Measurements from ENCODE around the gene PRPF6.

Gene PRPF6

DNA sequence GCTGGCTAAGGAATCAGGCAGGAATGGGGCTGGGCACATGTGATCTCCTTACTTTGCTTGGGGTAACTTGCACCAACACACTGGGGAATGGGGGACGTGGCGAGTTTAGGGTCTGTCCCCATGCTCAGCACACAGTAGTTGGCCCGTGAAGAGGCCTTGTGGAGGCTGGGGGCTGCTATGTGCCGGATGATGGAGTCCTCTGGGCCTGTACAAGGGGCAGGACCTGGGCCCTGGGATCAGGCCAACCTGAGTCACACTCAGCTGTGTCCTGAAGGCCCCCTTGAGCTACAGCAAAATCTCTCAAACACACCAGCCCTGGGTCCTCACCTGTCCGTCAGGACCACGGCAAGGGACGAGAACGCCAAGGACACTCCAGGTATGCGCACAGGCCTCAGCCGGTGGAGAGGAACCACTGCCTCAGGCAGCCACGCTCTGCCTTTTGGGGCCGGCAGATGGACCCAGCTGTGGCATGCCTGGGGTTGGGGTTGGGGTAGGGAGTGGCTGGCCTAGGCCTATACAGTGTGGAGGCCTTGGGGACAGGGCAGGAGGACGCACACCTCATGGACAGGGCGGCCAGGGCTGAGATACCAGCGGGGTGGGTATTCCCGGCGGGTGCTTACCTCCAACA, 35.8 kb upstream of the PRPF6 start:
- no peak for DNase-seq (ENCODE audit: low read depth in 2 of 2)

DNA sequence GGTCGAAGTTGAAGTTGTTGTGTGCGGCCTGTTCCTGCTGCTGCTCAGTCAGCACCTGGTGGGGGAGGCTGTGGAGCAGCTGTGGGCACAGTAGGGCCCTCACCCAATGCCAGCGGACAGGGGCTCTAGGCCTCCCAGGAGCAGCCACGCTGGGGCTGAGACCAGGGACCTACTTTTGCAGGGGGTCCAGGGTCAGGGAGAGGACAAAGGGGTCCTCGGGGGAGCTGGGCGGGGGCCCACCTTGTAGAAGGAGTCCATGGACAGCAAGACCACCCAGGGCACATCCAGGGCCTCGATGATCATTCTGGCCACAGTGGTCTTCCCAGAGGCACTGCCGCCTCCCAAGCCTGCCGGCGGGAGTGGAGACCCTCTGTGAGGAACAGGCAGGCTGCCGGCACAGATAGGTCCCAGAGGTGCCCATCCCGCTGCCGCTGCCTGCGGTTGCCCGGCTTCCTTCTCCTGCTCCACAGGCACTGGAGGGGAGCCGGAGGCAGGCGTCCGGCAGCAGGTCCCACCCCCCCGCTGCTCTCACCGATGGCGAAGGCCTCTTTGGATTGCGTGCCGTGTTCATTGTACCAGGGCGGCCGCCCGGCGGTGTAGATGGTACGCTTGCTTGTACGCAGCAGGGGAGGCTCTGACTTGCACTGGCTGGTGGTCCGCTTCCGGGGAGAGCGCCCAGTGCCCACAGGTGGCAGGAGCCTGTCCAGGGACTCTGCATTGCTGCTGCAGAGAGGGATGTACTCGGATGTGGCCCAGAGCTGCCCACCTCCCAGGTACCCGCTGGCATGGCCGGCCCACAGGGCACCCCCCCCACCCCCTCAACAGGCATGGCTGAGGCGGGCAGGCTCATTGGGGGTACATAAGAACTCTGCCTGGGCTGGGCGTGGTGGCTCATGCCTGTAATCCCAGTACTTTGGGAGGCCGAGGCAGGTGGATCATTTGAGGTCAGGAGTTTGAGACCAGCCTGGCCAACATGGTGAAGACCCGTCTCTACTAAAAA, 34.7 kb upstream of the PRPF6 start:
- no peak for DNase-seq (ENCODE audit: low read depth in 2 of 2)

DNA sequence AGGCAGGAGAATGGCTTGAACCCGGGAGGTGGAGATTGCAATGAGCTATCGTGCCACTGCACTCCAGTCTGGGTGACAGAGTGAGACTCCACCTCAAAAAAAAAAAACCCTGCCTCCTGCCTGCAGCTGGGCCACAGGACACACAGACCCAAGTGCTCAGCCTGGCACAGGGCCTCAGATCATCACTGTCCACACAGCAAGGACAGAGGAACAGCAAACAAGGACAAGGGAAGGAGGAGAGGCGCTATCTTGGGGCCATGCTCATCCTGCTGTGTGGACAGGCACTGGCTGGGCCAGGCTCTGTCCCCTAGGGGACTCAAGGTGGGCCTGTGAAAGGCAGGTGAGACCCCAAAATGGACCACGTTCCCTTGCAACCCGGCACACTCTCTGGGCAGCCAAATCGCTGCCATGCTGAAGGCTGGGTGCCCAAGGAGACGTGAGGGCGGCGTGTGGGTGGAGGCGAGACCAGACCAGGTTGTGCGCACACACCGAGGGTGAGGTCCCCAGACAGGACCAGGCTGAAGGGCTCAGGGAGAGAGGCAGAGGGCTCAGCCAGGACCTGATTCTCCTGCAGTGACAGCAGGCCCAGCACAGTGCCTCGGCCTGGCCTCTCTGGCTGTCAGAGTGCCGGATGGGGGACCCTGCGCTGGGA, 33.8 kb upstream of the PRPF6 start:
- DNase-seq (ENCODE audit: low read depth in 2 of 2) = no peak

DNA sequence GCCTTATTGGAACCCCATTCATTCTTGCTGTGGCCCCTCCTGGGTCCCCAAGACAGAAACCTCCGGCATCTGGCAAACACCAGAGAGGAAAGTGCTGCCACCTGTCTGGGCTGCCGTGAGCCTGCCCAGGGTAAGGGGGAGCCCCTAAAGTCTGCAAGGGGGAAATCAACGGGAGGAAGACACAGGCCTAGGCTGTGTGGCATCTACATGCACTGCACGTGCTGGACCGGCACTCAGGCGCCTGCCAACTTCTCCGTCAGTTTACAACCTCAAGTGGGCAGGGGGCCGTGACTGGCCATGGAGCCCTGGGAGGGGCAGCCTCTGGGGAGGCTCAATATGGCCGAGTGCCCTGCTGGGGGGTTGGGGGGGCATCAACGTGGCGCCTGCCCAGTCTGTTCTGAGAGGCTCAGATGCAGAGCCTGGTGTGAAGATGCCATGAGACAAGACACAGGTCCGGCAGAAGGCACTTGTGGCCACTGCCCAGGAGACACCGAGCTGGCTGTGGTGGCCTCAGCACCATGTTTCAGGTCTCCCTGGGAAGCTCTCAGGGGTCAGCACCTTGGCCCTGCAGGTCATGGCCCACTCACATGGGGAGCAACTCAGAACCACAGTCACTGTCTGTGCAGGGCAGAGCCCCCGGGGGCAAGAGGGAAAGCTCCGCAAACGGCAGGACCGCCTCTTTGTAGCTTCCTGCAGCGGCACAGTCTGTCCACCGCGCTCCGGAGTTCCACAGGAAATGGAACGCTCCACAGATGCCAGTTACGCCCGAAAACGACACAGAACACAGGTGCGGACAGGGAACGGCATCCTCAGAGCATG, 33.1 kb upstream of the PRPF6 start:
- DNase-seq (ENCODE audit: low read depth in 2 of 2) = no peak

DNA sequence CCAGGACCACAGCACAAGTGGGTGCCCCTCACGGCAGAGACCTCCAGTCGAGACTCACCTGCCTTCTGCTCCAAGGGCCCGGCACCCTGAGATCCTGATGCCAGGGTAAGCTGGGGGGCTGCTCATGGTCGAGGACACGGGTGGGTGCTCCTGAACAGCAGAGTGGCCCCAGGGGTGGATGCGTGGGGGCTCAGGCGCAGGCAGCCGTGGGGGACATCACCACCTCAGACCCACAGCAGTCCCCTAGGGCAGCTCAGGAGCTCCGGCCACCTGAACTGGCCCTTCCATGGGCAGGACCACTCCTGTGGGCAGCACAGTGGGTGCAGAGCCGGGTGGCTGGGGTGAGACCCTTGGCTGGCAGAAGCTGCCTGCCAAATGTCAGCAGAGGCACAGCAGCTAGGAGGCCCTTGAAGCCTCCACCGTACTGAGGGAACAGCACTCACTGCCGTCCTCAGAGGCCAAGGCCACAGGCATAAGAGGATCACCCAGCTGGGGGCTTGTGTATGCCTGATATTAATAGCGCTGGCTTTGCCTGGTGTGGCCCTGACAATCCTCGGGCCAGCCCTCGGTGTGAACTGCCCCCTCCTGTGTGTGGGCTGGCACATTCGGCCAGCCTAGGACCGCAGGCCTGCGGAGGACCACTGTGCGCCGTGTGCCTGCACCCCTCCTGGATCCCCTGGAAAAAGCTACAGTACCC, 30.1 kb upstream of the PRPF6 start:
- no peak for DNase-seq (ENCODE audit: low read depth in 2 of 2)

DNA sequence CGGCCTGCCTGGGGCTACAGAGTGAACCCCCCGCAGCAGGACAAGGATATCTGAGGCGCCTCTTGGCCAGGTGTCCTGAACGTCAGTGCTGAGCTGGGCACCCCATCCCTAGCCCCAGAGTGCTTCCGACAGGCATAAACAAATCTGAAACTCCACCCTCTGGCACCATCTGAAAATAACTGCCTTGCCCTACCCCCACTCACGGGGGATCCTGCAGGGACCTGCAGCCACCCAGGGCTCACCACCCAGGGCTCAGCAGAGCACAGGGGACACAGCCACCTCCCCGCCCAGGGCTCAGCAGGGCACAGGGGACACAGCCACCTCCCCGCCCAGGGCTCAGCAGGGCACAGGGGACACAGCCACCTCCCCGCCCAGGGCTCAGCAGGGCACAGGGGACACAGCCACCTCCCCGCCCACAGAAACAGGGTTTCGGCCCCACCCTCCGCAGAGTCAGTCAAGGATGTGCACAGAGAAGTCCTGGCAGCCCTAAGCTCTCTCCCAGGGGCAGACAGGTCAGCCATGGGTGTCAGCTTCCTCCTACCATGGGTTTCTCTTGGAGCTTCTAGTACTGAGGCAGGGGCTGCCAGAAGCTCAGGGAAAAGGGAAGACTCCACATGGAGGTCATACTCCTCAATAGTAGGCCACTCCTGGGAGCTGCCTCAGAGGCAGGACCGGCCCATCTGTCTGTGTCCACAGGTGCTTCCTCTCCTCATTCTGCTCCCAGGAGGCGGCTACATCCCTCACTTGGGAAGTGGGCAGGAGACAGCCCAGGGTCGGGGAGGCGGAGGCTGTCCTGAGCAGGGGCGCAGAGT, 29.3 kb upstream of the PRPF6 start:
- no peak for DNase-seq (ENCODE audit: low read depth in 2 of 2)

DNA sequence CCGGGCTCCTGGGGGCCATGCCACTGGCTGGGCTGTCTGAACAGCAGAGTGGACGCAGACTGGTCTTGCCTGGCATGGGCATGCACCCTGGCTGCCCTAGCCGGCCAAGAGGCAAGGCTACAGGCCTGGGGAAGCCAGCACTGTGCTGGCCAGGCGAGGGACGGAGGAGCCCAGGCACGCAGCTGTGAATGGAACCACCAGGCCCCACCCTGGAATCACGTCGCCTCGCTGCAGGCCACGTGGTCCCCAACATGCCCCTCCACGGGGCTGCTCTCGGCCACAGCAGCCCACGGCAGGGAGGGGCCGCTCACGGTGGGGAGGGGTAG, 28.8 kb upstream of the PRPF6 start:
- no peak for DNase-seq (ENCODE audit: low read depth in 2 of 2)

DNA sequence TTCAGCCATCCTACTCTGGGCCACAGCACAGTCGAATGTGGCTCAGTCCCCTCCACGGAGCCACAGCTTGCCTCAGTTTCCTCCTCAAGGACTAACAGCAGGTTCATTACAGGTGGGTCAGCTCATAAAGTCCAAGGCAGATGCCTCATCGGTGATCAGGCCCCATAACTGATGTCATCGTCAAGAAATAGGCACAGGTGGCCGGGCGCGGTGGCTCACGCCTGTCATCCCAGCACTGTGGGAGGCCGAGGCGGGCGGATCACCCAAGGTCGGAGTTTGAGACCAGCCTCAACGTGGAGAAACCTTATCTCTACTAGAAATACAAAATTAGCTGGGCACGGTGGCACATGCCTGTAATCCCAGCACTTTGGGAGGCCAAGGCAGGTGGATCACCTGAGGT, 28.2 kb upstream of the PRPF6 start:
- no peak for DNase-seq (ENCODE audit: low read depth in 2 of 2)

DNA sequence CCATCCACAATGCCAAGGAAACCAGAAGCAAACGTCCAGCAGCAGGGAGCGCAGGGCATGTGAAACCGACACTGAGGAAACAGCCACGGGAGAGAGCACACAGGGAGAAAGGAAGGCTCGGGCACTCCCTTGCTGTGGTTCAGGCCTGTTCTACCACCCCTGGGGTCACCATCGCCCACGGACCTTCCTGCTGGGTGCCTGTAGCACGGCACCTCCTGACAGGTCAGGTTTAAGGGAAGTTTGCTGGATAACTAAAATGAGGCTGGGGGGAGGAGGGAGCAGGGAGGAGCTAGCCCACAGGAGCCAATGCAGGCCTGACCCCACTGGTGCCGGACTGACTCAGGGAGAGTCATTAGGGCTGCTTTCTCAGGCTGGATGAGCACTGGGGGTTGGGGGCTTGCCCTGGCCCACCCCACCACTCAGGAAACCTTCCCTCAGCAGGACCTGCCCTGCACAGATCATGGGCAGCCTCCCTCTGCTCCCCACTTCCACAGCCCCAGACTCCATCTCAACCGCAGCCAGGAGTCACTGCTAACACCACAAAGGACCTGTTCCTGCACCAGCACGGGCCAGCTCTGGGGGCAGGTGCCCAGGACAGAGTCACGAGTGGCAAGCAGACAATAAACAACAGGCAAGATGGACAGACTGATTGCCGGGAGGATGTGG, 27.0 kb upstream of the PRPF6 start:
- no peak for DNase-seq (ENCODE audit: low read depth in 2 of 2)

DNA sequence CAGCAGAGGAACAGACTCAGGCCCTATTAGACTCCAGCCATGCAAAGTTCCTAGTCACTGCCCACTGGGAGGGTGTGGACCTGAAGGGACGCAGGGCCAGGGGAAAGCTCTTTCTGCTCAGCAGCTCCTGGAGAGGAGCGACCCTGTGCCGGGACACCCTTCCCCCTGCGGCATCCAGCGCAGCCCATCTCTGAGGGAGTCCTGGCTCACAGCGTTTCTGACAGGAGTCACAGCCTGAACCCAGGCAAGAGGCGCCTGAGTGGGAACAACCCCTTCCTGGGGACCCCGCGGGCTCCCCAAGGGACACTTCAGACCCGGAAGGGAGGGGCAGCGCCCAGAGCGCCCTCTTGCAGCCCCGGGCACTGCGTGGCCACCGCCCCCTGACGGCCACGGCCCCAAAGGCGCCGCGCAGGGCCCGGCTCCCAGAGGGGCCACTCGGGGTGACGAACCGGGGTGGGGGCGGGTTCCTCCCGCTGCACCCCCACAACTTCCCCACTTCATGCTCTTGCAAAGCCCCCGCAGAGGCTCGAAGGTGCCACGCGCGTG, 25.6 kb upstream of the PRPF6 start:
- DNase-seq (ENCODE audit: low read depth in 2 of 2) = no peak

DNA sequence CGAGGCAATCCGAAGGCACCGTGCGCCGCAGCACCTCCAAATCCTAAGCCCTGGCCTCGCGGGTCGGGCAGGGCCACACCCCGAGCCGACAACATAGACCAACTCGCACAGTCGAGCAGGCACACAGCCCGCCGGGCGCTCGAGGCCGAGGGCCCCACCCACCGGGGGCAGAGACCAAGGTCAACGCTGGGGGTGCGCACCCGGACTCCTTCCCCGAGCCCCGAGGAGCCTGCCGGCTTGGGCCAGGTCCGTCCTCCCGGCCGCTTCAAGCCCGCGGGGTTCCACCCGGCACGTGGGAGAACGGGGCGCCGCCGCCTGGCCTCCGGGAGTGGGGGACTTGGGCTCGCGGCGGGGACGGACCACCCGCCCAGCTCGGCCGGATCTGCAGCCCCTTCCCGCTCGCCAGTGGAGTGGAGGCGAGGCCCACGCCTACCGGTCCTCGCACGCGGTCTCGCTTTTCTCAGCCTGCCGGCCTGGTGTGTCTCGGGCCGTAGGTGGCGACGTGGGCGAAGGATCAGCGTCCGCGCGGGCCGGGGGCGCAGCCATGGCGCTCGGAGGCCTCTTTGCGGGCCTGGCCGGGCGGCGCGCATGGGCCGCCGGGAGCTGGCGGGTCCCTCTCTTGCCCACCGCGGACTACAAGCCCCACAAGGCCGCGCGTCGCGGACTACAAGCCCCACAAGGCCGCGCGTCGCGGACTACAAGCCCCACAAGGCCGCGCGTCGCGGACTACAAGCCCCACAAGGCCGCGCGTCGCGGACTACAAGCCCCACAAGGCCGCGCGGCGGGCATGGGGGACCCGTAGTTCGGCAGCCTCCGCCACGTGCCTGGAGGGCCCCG, 24.9 kb upstream of the PRPF6 start, which contains the start of gene UCKL1:
UCKL1 (minus strand) TSS at position 590 of the 837 bp plus-strand sequence; CDS start at position 546, 44 bp downstream.
- peak; percentile 75 to 79 for DNase-seq (ENCODE audit: low read depth in 2 of 2)

DNA sequence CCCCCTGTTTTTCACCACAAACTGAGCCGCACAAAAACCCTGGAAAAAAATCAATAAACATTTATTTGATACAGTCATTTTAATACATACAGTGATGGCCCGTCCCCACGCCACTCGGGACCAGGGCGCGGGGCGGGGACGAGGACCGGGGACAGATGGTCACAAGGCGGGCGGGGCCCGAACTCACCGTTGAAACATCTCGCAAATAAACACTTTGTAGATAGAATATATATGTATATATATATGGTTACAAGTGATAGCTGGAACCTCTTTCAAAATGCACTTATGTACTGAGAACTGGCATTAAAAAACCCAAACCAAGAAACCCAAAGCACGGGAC, 24.3 kb upstream of the PRPF6 start:
- DNase-seq (ENCODE audit: low read depth in 2 of 2) = no peak

DNA sequence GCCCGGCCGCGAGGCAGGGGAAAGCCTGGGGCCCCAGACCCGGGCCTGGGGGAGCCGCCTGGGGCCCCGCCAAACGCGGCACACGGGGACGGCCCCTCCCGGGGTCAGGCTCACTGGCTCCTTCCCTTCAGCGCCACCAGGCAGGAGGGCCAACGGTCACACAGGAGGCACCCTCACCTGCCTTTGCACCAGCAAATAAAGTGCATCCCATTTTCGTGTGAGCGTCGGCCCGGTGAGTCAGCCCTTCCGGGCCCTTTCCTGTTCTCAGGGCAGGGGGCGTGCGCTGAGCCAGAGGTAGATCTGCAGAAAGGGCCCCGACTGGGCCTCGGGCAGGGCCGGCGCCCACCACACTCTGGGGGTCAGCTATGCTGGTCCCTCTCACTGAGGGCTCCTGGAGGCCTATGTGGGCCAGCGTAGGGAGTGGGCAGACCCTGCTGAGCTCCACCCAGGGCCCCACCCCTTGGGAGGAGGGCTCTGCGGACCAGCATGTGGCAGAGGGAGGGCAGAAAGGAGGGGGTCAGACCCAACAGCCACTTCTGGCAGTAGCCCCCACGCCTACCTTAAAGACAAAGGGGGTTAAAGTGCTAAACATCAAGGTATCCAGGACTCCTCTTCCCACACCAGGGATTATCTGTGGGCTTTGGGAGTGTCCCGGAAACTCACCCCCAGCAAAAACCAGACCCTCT, 23.8 kb upstream of the PRPF6 start:
- DNase-seq (ENCODE audit: low read depth in 2 of 2) = no peak

DNA sequence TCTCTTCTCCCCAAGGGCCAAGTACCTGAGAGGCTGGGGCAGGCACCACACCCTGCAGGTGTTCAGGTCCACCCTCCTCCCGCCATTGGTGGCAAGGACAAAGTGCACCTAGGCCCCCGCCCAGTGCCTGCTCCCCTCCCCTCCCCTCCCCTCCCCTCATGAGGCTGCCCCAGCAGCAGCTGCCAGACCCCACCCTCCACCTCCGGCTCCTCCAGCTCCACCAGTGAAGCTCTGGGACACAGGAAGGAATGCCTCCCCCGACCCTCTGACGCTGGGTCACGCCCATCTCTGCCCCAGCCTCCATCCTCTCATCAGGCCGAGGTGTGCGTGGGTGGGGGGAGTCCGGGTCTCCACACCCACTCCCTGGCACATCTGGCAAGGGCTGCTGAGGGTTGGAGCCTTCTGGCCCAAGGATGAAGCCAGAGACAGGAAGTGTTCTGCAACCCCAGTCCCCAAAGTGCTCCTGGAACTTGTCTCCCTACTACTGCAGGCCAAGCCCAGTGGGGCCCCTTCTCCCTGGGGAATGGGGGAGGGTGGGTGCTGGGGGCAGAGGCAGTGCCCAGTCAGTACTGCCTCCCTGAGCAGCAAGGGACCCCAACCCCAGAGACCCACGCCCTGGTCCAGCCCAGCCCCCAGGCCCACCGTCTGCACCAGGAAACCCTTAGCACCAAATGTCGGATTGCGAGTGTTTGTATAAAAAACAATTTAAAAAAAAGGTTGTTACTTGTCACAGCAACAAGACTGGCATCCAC, 23.1 kb upstream of the PRPF6 start:
- DNase-seq (ENCODE audit: low read depth in 2 of 2) = no peak

DNA sequence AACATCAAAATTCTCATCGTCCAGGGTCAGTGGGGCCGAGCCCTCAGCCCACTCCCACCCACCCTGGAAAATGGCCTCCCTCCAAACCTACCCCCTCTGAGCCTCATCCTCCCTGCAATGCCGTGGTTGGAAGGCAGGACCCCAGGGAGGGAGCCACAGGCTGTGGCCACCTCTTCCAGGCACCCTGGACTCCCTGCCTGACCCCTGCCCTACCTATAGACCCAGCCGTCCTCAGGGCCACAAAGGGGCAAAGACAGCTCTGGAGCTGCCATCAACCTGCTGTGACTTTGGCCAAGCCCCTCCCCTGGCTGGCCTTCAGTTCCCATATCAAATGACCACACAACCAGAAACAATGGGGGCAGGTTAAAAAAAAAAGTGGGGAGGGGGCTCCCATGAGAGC, 22.5 kb upstream of the PRPF6 start:
- DNase-seq (ENCODE audit: low read depth in 2 of 2) = no peak

DNA sequence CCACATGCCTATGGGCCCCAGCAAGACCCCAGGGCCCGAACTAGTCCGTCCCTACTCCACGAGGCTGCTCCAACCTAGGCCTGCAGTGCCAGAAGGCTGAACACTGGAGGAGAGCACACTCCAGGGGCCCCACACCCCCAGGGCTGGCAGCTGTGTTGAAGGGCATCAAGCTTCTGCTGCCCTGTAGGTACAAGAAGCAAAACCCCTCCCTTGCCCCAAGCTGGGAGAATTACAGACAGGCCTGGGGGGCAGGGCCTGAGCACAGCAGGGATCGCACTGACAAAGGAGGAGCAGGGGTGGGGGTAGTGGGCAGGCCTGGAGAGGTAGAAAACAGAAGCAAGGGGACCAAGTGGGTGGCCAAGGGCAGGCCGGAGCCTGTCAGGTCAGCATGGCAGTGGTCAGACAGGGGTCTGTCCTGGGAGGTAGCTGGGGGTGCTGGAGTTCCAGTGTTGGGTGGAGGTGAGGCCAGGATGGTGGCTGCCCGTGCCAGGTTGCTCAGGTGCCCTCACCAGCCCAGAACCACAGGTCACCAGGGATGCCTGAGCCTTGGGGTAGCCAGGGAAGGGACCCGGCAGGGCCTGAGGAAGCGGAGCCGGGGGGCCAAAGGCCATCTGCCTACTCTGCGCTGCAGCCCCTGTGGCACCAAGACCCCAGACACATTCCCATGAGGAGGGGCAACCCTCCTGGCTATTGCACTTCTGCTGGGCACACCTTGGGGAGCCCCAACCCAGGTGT, 21.8 kb upstream of the PRPF6 start:
- no peak for DNase-seq (ENCODE audit: low read depth in 2 of 2)

DNA sequence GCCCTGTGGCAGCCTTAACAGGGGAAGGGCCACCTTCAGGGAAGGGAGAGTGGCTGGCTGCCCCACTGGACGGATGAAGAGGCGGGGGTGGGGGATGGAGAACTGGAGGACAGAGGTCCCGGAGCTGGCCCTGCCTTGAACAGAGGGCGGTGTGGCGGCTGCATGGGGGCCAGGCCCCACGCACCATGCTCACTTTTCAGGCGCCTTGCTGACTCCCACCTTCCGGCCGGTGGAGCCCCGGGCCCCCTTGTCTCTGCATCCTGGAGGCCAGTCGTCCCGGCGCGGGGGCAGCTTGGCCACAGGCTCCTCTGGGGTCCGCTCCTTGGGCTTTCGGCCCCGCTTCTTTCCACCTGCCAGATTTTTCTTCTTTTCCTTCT, 21.2 kb upstream of the PRPF6 start:
- DNase-seq (ENCODE audit: low read depth in 2 of 2) = no peak
